Tibial nerve (tissue), 4 donors: Measurements from ENCODE around the gene MYH6.

ENCODE experiments used
- CTCF ChIP-seq, 5 experiments: fragments of 200-600 bp in 3 of 5; fragments of 450-650 bp in 2 of 5; sonication (generic) in 3 of 5; IDR thresholded peaks; one replicate each; pipeline ENCODE4 v1.5.1; 2016 to 2019; ENCODE audit warnings: antibody characterized with exemption in 5 of 5, mild to moderate bottlenecking in 3 of 5, moderate library complexity in 2 of 5
- EP300 ChIP-seq, 2 donors: sonication (generic); formaldehyde crosslinking; IDR thresholded peaks; one replicate each; pipeline ENCODE4 v1.6.1; 2017; ENCODE audit warnings: antibody characterized with exemption in 2 of 2, mild to moderate bottlenecking in 1 of 2
- POLR2A ChIP-seq, 2 donors: fragments of 450-650 bp; IDR thresholded peaks; one replicate each; pipeline ENCODE4 v1.6.1; 2017; ENCODE audit warnings: antibody characterized with exemption in 2 of 2, mild to moderate bottlenecking in 2 of 2, moderate library complexity in 2 of 2

GRCh38 chr14:23365732-23366425 is 42.2 kb downstream of the MYH6 start:
- TF ChIP-seq CTCF (IDR thresholded peaks at IDR 0.05) (no peak), POLR2A (IDR thresholded peaks at IDR 0.05) (peak; percentile 75 to 80), EP300 (IDR thresholded peaks at IDR 0.05) (peak in 1 of 2 donors; percentile 98)
